ENCODE measurements around the gene TRIP6.

The TRIP6 gene

DNA sequence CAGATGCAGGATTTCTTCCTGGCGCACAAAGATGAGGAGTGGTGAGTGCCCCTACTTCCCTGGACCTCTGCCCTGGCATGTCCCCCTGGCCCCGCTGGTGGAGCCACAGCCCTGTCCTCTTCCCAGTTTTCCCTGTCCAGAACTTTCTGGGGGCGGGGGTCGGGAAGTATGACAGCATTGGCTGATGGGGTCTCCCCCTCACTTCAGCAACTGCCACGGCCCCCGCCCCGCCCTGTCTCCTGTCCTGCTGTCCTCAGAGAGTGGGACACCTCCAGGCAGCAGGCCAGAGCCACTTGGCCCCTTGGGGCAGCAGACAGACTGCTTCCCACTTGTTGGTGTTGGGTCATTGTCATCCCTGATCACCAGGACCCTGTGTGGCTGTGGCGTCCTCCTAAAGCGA lies 15.0 kb downstream of the TRIP6 start:
- Histone ChIP-seq H3K4me3 (no peak overlapping the region), H3K27ac (no peak overlapping the region)
- no peak for DNase-seq (ENCODE audit: low spot score)
- TF ChIP-seq, protein P1, sequence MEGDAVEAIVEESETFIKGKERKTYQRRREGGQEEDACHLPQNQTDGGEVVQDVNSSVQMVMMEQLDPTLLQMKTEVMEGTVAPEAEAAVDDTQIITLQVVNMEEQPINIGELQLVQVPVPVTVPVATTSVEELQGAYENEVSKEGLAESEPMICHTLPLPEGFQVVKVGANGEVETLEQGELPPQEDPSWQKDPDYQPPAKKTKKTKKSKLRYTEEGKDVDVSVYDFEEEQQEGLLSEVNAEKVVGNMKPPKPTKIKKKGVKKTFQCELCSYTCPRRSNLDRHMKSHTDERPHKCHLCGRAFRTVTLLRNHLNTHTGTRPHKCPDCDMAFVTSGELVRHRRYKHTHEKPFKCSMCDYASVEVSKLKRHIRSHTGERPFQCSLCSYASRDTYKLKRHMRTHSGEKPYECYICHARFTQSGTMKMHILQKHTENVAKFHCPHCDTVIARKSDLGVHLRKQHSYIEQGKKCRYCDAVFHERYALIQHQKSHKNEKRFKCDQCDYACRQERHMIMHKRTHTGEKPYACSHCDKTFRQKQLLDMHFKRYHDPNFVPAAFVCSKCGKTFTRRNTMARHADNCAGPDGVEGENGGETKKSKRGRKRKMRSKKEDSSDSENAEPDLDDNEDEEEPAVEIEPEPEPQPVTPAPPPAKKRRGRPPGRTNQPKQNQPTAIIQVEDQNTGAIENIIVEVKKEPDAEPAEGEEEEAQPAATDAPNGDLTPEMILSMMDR (IDR thresholded peaks at IDR 0.05) = no peak

- DNase-seq (ENCODE audit: low spot score) = no peak
These were observed 15.8 kb downstream of the TRIP6 start for GRCh38 chr7:100882785-100883526.

GRCh38 chr7:100884736-100885439 lies 17.7 kb downstream of the TRIP6 start:
- H3K4me3 ChIP-seq = no peak overlapping the region
- TF ChIP-seq, protein P1 (IDR thresholded peaks at IDR 0.05) = no peak
- DNase-seq (ENCODE audit: low spot score) = no peak
- H3K27ac ChIP-seq = peak overlapping the region in 1 of 2 donors; percentile 9

More at GRCh38 chr7:100882785-100883526, 15.8 kb downstream of the TRIP6 start:
- TF ChIP-seq, protein P1 (IDR thresholded peaks at IDR 0.05) = no peak
- Histone ChIP-seq H3K27ac (no peak overlapping the region), H3K4me3 (no peak overlapping the region)

GRCh38 chr7:100885440-100886141 lies 18.4 kb downstream of the TRIP6 start:
- Histone ChIP-seq H3K27ac (no peak overlapping the region), H3K4me3 (no peak overlapping the region)
- TF ChIP-seq, protein P1 (IDR thresholded peaks at IDR 0.05) = no peak
- no peak for DNase-seq (ENCODE audit: low spot score)

DNA sequence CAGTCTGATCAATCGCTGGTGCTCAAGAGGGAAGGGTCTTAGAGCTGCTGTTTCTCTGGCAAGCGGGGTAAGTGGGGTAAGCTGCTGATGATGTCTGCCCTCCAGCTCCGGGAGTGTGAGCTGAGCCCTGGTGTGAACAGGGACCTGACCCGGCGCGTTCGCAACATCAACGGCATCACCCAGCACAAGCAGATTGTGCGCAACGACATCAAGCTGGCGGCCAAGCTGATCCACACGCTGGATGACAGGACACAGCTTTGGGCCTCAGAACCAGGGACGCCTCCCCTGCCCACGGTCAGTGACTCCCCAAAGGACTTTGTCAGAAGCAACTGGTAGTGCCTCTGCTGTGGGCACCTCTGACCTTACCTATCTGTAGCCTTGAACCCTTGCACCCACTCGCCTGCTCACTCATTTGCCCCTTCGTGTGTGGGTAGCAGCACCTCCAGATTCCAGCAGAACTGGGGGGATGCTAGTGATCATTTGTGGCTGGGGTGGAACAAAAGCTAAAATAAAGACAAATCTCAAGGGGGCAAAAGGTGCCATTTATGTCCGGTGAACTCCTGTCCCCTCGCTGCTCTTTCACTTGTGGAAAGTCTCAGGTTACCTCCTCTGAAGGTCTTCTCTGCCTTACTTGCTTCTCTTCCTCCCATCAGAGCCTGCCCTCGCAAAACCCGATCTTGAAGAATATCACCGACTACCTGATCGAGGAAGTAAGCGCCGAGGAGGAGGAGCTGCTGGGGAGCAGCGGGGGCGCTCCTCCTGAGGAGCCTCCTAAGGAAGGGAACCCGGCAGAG lies 19.2 kb downstream of the TRIP6 start:
- Histone ChIP-seq H3K4me3 (no peak overlapping the region), H3K27ac (no peak overlapping the region)
- no peak for DNase-seq (ENCODE audit: low spot score)
- TF ChIP-seq, protein P1 (IDR thresholded peaks at IDR 0.05) = no peak

- Histone ChIP-seq H3K27ac (peak overlapping the region in 1 of 2 donors; percentile 47), H3K4me3 (no peak overlapping the region)
- DNase-seq (ENCODE audit: low spot score) = no peak
- TF ChIP-seq, protein P1 (IDR thresholded peaks at IDR 0.05) = no peak
These were observed 19.8 kb downstream of the TRIP6 start for GRCh38 chr7:100886936-100887515.

Data from coronary artery (tissue), 2 donors.